ENCODE measurements around the gene ZNF296. TPM values are rescaled to one million over a fixed set of nuclear protein-coding genes. Genes with fewer than 3 reads are reported as not detected.

ZNF296 gene
- polyA plus RNA-seq, 1 donor = 0.98 TPM

GRCh38 chr19:45103508-45104319, 27.4 kb upstream of the ZNF296 start:
- DNase-seq = peak; percentile 53

- DNase-seq = peak; percentile 33
These were observed 26.9 kb upstream of the ZNF296 start for GRCh38 chr19:45103156-45103507.

- no peak for DNase-seq
These were observed 26.2 kb upstream of the ZNF296 start for GRCh38 chr19:45102481-45102880.

- DNase-seq = no peak
These were observed 25.5 kb upstream of the ZNF296 start for GRCh38 chr19:45101806-45102205.

GRCh38 chr19:45100846-45101252, 24.6 kb upstream of the ZNF296 start:
- peak; percentile 22 for DNase-seq

- DNase-seq = no peak
These were observed 23.9 kb upstream of the ZNF296 start for GRCh38 chr19:45100201-45100600.

GRCh38 chr19:45099467-45100191, 23.4 kb upstream of the ZNF296 start:
- DNase-seq = no peak

GRCh38 chr19:45098521-45099466, 22.5 kb upstream of the ZNF296 start:
- no peak for DNase-seq

GRCh38 chr19:45097776-45098520, 21.7 kb upstream of the ZNF296 start:
- no peak for DNase-seq

- DNase-seq = no peak
These were observed 21.1 kb upstream of the ZNF296 start for GRCh38 chr19:45097450-45097775.

- DNase-seq = no peak
These were observed 20.4 kb upstream of the ZNF296 start for GRCh38 chr19:45096700-45097099.

- DNase-seq = no peak
These were observed 19.5 kb upstream of the ZNF296 start for GRCh38 chr19:45095496-45096413.

GRCh38 chr19:45094707-45095106, 18.4 kb upstream of the ZNF296 start:
- DNase-seq = no peak

GRCh38 chr19:45094137-45094536, 17.9 kb upstream of the ZNF296 start:
- no peak for DNase-seq

GRCh38 chr19:45092747-45093678, 16.7 kb upstream of the ZNF296 start, which contains the start of gene PPP1R37:
PPP1R37 (plus strand) TSS chr19:45093179; CDS start chr19:45093326, 147 bp downstream.
- DNase-seq = peak; percentile 97

GRCh38 chr19:45091031-45091923, 15.0 kb upstream of the ZNF296 start:
- peak; percentile 99 for DNase-seq

GRCh38 chr19:45090606-45091005, 14.3 kb upstream of the ZNF296 start:
- no peak for DNase-seq

GRCh38 chr19:45090034-45090433, 13.8 kb upstream of the ZNF296 start:
- no peak for DNase-seq

Measured in left kidney (tissue), 2 donors.